Activated naive CD8-positive, alpha-beta T cell treated with anti-CD3 and anti-CD28 coated beads for 36 hours (primary cell): Measurements from ENCODE around the gene SOCS2. TPM values are rescaled to one million over a fixed set of nuclear protein-coding genes. Genes with fewer than 3 reads are reported as not detected.

Source experiments
- DNase-seq: peaks from one replicate; pipeline ENCODE4 v3.0.0; 2021
- H3K27ac Mint-ChIP-seq: one replicate; pipeline ENCODE4 v1.8.0; 2022; ENCODE audit warnings: mild to moderate bottlenecking, moderate library complexity, mixed read lengths
- H3K27me3 Mint-ChIP-seq: one replicate; pipeline ENCODE4 v1.8.0; 2022; ENCODE audit warnings: mild to moderate bottlenecking, mixed read lengths
- H3K36me3 Mint-ChIP-seq: one replicate; pipeline ENCODE4 v1.8.0; 2021; ENCODE audit warnings: mild to moderate bottlenecking, mixed read lengths
- H3K4me1 Mint-ChIP-seq: one replicate; pipeline ENCODE4 v1.8.0; 2021; ENCODE audit warnings: mixed read lengths
- H3K4me3 Mint-ChIP-seq: one replicate; pipeline ENCODE4 v1.8.0; 2022; ENCODE audit warnings: mild to moderate bottlenecking, moderate library complexity, mixed read lengths
- H3K9me3 Mint-ChIP-seq: one replicate; pipeline ENCODE4 v1.8.0; 2022; ENCODE audit warnings: mixed read lengths
- total RNA-seq, 2 experiments: library from RNA; stranded (reverse); gene quantifications; one replicate each; pipeline ENCODE4 v1.2.3, GENCODE V29; 2021

Gene SOCS2
- total RNA-seq, 2 experiments from 2014 or later: 25.8 to 27.0 TPM

- Mint-ChIP-seq H3K27me3 (peaks cover 58% of the 10 kb centered on the region), H3K4me1 (no peaks in the 10 kb centered on the region), H3K4me3 (no peak overlapping the region), H3K27ac (no peak overlapping the region), H3K9me3 (no peaks in the 10 kb centered on the region), H3K36me3 (no peaks in the 10 kb centered on the region)
- DNase-seq: no peak
Measured at GRCh38 chr12:93597608-93598007, 25.1 kb downstream of the SOCS2 start.

GRCh38 chr12:93599192-93599591, 26.7 kb downstream of the SOCS2 start:
- Mint-ChIP-seq H3K36me3 (no peaks in the 10 kb centered on the region), H3K27ac (no peak overlapping the region), H3K4me3 (no peak overlapping the region), H3K9me3 (no peaks in the 10 kb centered on the region), H3K27me3 (peaks cover 57% of the 10 kb centered on the region), H3K4me1 (no peaks in the 10 kb centered on the region)
- no peak for DNase-seq

GRCh38 chr12:93601591-93601990, 29.1 kb downstream of the SOCS2 start:
- no peak overlapping the region for H3K4me3 Mint-ChIP-seq
- H3K9me3 Mint-ChIP-seq: no peaks in the 10 kb centered on the region
- no peaks in the 10 kb centered on the region for H3K4me1 Mint-ChIP-seq

GRCh38 chr12:93602897-93603668, 30.6 kb downstream of the SOCS2 start:
- Mint-ChIP-seq H3K27me3 (peaks cover 32% of the 10 kb centered on the region), H3K36me3 (no peaks in the 10 kb centered on the region), H3K4me3 (no peak overlapping the region), H3K9me3 (no peaks in the 10 kb centered on the region), H3K27ac (no peak overlapping the region), H3K4me1 (no peaks in the 10 kb centered on the region)
- no peak for DNase-seq

More at GRCh38 chr12:93601591-93601990, 29.1 kb downstream of the SOCS2 start:
- no peaks in the 10 kb centered on the region for H3K36me3 Mint-ChIP-seq
- H3K27me3 Mint-ChIP-seq: peaks cover 45% of the 10 kb centered on the region
- H3K27ac Mint-ChIP-seq: no peak overlapping the region
- DNase-seq: no peak

- Mint-ChIP-seq H3K36me3 (no peaks in the 10 kb centered on the region), H3K4me1 (no peaks in the 10 kb centered on the region), H3K27ac (no peak overlapping the region), H3K9me3 (no peaks in the 10 kb centered on the region), H3K4me3 (no peak overlapping the region), H3K27me3 (peaks cover 29% of the 10 kb centered on the region)
- no peak for DNase-seq
Measured at GRCh38 chr12:93603762-93604161, 31.3 kb downstream of the SOCS2 start.

GRCh38 chr12:93608313-93608712, 35.8 kb downstream of the SOCS2 start:
- DNase-seq: no peak
- no peaks in the 10 kb centered on the region for H3K36me3 Mint-ChIP-seq
- no peaks in the 10 kb centered on the region for H3K4me1 Mint-ChIP-seq

GRCh38 chr12:93609281-93610192, 37.1 kb downstream of the SOCS2 start:
- H3K27me3 Mint-ChIP-seq: peaks cover 23% of the 10 kb centered on the region
- H3K27ac Mint-ChIP-seq: no peak overlapping the region
- no peaks in the 10 kb centered on the region for H3K4me1 Mint-ChIP-seq
- DNase-seq: no peak
- no peak overlapping the region for H3K4me3 Mint-ChIP-seq
- H3K9me3 Mint-ChIP-seq: no peaks in the 10 kb centered on the region
- H3K36me3 Mint-ChIP-seq: no peaks in the 10 kb centered on the region

More at GRCh38 chr12:93608313-93608712, 35.8 kb downstream of the SOCS2 start:
- Mint-ChIP-seq H3K9me3 (no peaks in the 10 kb centered on the region), H3K27ac (no peak overlapping the region), H3K4me3 (no peak overlapping the region), H3K27me3 (peaks cover 32% of the 10 kb centered on the region)

- Mint-ChIP-seq H3K4me3 (no peak overlapping the region), H3K36me3 (no peaks in the 10 kb centered on the region), H3K27me3 (peaks cover 20% of the 10 kb centered on the region), H3K9me3 (no peaks in the 10 kb centered on the region), H3K4me1 (no peaks in the 10 kb centered on the region), H3K27ac (no peak overlapping the region)
- DNase-seq: no peak
Measured at GRCh38 chr12:93612776-93613175, 40.3 kb downstream of the SOCS2 start.

- no peaks in the 10 kb centered on the region for H3K36me3 Mint-ChIP-seq
- H3K27ac Mint-ChIP-seq: no peak overlapping the region
- H3K4me1 Mint-ChIP-seq: no peaks in the 10 kb centered on the region
- no peak overlapping the region for H3K4me3 Mint-ChIP-seq
- no peaks in the 10 kb centered on the region for H3K9me3 Mint-ChIP-seq
- H3K27me3 Mint-ChIP-seq: peaks cover 24% of the 10 kb centered on the region
- no peak for DNase-seq
Measured at GRCh38 chr12:93614917-93615596, 42.6 kb downstream of the SOCS2 start.

- no peak overlapping the region for H3K4me3 Mint-ChIP-seq
- no peaks in the 10 kb centered on the region for H3K9me3 Mint-ChIP-seq
- H3K4me1 Mint-ChIP-seq: no peaks in the 10 kb centered on the region
- DNase-seq: no peak
- no peak overlapping the region for H3K27ac Mint-ChIP-seq
- no peaks in the 10 kb centered on the region for H3K36me3 Mint-ChIP-seq
- peaks cover 24% of the 10 kb centered on the region for H3K27me3 Mint-ChIP-seq
Measured at GRCh38 chr12:93616584-93617101, 44.2 kb downstream of the SOCS2 start.

GRCh38 chr12:93618891-93619410, 46.5 kb downstream of the SOCS2 start:
- DNase-seq: no peak
- Mint-ChIP-seq H3K27me3 (peaks cover 8% of the 10 kb centered on the region), H3K4me1 (no peaks in the 10 kb centered on the region), H3K9me3 (no peaks in the 10 kb centered on the region), H3K27ac (no peak overlapping the region), H3K36me3 (no peaks in the 10 kb centered on the region), H3K4me3 (no peak overlapping the region)

GRCh38 chr12:93621986-93622385, 49.5 kb downstream of the SOCS2 start:
- Mint-ChIP-seq H3K9me3 (no peaks in the 10 kb centered on the region), H3K36me3 (no peaks in the 10 kb centered on the region), H3K27ac (no peak overlapping the region), H3K4me3 (no peak overlapping the region), H3K4me1 (peaks cover 3% of the 10 kb centered on the region), H3K27me3 (peaks cover 4% of the 10 kb centered on the region)
- DNase-seq: no peak

- Mint-ChIP-seq H3K36me3 (no peaks in the 10 kb centered on the region), H3K9me3 (no peaks in the 10 kb centered on the region), H3K4me1 (peaks cover 3% of the 10 kb centered on the region), H3K4me3 (no peak overlapping the region), H3K27ac (no peak overlapping the region), H3K27me3 (peaks cover 4% of the 10 kb centered on the region)
- DNase-seq: no peak
Measured at GRCh38 chr12:93622485-93622884, 50.0 kb downstream of the SOCS2 start.

GRCh38 chr12:93624595-93625294, 52.3 kb downstream of the SOCS2 start:
- no peak for DNase-seq
- Mint-ChIP-seq H3K36me3 (no peaks in the 10 kb centered on the region), H3K27me3 (no peaks in the 10 kb centered on the region), H3K27ac (no peak overlapping the region), H3K4me3 (no peak overlapping the region), H3K9me3 (no peaks in the 10 kb centered on the region), H3K4me1 (peaks cover 7% of the 10 kb centered on the region)
